ENCODE measurements around the gene MRPL32.

The MRPL32 gene

DNA sequence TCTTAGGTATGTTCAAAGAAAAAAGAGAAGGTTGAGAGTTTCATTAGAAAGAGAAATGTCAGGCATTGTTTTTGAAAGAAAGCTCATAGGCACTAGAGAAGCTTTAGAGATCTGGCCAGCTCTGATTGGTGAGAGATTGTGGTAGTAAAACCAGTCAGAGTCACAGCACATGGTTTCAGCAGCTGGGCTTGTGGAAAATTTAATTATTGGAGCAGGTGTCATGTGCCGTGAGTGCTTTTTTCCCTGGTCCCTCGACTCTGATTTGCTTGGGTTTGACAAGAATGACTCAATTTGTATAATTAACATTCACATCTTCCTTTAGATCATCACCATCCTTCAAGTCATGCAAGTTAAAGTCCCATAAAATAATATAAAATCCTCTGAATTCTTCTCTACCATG is 35.2 kb downstream of the MRPL32 start:
- no peak for DNase-seq

DNA sequence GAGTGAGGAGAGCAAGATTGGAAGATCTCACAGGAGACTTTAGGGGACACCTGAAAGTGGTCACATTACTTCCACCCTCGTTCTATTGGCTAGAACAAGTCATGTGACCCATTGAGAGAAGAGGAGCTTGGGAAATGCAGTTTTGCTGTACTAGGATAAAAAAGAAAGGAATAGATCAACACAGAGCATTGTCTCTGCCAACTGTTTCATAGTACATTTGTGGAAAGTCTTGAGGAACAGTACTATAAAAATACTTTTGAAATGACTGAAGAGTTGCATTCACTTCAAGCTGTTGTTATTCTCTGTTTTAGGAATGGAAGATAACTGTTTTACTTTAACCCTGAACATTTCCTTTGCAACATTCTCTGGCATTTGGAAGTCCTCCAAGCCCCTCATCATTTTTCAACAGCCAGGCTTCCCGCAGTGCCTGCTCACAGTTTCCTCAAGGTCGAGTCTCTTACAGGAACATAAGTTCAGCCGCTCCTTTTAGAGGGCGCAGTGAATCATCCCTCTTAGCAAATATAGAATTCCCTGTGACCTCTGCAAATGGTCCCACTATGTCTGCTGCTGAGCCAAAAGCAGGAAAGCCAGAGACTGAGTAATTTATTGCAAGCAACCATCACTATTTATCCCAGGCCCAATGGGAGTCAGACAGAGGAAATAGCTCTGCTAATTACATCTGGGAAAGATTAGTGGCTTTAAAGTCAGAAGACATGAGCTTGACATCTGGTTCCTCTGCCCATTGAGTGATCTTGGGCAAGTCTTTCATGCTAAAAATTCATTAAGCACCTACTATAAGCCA is 40.7 kb downstream of the MRPL32 start:
- DNase-seq, result no peak

DNA sequence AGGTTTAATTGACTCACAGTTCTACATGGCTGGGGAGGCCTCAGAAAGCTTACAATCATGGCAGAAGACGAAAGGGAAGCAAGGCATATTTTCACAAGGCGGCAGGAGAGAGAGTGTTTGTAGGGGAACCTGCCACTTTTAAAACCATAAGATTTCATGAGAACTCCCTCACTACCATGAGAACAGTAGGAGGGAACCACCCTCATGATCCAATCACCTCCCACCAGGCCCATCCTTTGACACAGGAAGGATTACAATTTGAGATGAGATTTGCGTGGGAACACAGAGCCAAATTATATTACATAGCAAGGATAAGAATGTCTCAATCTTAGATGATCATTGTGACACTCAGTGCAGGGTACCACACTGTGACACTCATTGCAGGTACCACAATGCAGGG is 44.2 kb downstream of the MRPL32 start:
- no peak for DNase-seq

DNA sequence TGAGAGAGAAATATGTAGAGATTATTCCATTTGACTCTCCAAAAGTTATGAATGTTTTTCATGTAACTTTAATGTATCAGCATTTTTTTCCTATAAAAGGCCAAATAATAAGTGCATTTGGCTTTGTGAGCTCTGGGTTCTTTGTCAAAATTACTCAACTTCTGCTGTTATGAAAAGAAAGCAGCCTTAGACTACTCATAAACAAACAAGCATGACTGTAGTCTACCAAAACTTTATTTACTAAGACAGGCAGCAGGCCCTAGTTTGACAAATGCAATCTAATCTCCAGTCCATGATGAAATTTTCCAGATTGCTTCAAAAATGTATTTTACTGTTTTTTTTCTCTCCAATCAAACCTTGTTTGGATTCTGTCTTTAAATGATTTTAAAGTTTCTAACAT is 46.3 kb downstream of the MRPL32 start:
- no peak for DNase-seq

DNA sequence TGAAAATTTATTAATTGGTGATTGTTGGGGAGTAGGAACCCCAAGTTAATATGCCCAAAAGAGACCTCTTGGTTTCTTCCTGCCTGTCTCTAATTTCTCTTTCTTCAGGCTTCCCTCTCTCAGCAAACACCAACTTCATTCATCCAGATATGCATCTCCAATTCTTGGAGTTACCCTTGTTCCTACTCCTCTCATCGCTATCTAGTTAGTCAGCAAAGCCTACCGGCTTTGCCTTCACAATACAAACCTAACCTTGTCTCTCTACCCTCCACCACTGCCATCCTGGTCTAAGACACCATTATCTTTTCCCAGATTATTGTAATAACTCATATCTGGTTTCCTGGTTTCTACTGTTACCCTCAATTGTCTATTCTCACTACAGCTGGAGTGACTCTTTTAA is 47.9 kb downstream of the MRPL32 start:
- no peak for DNase-seq

DNA sequence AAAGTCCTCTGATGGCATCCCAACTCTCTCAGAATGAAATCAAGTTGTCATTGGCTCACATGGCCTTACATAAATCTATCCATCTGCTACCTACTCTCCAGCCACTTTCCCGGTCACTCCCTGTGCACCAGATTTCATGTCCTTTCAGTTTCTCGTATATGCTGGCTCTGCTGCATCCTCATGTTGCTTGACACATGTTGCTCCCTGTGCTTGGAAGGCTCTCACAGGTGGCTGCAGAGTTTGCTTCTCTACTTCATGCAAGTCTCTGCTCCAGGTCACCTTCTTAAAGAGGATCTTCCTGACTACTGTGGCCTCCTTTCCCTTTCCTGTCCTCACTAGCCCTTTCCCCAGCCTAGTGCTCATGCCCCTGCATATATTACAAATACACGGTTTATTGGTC is 48.3 kb downstream of the MRPL32 start:
- no peak for DNase-seq

DNA sequence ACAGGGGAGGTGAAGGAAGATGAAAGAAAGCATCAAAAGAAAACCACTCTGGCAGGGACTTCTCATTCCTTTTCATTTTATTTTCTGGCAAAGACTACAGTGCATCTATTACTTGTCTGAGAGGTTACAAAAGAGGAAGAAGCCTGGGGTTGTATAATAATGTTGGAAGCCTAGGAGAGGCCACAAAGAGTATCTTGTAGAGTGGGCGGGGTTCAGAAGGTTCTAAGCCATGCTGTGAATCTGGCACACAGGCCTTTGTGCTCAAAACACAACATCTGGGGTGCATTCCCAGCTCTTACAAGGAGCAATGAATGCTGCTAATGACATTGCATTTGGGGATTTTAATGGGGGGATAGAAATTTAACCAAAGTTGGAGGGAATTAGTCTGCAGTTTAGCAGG is 49.4 kb downstream of the MRPL32 start:
- DNase-seq, result no peak

DNA sequence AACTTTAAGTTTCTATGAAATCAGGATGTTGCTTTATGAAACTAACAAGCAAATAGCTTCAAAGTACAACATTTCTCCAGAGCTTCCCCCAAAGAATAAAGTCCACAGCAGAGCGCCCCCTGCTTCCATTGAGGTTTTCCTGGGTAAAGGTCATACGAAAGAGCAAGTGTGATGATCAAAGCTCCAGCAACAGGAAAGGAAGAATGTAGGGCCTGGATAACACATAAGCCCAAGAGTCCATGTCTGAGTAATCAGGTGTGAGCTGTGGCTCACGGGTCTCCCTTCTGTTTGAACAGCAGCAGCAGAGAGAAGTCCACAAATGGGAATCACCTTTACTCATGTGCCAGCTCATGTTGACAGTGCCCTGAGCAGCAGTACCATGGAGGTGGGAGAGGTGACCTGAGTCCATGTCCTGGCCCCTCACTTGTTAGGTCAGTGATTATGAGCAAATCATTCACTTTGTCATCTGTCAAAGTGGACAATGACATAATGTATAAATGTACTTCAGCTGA is 50.5 kb downstream of the MRPL32 start:
- no peak for DNase-seq

DNA sequence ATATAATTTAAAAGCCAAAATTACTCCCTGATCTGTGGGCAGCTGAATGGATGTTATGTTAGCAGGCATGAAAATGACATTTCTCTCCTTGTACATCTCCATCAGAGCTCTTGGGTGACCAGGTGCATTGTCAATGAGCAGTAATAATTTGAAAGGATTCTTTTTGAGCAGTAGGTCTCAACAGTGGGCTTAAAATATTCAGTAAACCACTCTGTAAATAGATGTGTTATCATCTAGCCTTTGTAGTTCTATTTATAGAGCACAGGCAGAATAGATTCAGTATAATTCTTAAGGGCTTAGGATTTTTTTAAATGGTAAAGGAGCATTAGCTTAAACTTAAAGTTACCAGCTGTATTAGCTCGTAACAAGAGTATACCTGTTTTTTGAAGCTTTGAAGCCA is 52.0 kb downstream of the MRPL32 start:
- no peak for DNase-seq

DNA sequence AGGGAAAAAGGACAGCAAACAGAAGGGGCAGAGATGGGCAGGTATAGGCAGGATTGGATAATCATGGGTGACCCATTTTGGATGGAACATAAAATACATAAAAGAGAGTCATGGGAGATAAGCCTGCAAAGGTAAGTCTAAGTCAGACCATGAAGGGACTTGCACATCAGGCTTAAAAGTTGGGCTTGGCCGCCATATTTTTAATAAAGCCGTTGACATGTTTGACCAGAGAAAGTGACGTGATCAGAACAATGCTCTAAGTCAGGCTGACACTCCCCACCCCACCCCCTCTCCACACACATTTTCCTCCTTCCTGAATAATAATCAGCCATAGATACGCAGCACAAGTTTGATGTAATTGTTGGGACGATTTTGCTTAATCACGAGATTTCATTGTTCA is 54.0 kb downstream of the MRPL32 start:
- DNase-seq, result no peak

DNA sequence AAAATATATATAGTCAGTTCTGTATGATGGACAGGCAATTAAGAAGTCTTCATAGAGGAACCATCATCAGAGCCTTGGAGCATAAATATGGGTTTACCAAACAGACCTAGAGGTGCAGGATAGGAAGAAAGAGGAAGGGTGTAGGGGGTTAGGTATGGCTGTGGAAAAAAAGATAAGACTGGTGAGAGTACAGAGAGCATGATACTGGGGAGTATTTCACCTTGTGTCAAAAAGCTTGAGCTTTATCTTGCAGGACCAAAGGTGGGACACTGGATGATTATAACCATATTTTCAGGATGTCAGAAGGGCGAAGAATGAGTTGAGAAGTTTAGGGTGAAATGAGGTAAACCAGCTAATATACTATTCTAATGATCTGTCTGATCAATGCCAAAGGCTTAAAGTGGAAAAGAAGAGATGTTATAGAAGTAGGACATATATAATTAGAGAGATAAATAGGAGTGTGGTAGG is 54.6 kb downstream of the MRPL32 start:
- no peak for DNase-seq
